ENCODE data around the gene TMEM50B.
"Not testable (repeated sequence)": the region's sequence is repeated elsewhere in the genome, so short reads cannot be mapped to it uniquely, and the experiment has no call there.

TMEM50B gene

GRCh38 chr21:33458861-33459260, 20.9 kb downstream of the TMEM50B start:
- no peak overlapping the region for H3K4me3 ChIP-seq (ENCODE audit: low read depth, low read length)
- TF ChIP-seq CTCF (IDR thresholded peaks at IDR 0.05; ENCODE audit: borderline replicate concordance, insufficient read depth, low read depth, low read length), result no peak

DNA sequence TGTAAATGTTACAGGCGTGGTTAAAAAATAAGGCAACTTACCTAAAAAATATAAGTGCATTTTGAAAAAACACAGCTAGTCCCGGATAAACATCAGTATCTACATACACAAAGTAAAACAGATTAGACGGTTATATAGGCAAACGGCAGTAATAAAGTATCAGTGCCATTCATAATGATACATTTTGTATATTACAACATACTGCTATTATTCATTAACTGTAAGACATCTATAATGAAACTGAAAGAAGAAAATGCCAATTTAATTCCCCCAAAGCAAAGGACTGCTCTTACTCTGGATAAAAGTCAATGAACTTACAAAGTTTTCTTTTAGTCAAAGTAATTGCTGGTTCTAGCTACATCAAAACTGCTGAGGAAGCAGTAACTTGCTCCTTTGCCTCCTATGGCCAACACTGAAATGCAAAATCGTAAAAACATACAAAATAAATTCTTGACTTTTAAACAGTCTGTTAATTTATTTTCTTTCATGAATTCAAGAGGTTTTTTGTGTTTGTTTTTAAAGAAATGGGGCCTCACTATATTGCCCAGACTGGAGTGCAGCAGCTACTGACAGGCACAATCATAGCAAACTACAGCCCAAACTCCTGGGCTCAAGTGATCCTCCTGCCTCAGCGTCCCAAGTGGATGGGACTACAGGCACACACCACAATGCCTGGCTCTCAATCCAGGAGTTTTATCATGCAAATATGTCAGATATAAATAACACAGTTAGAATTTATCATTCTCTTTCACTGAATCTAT, 23.9 kb downstream of the TMEM50B start:
- no peak for TF ChIP-seq CTCF (IDR thresholded peaks at IDR 0.05; ENCODE audit: borderline replicate concordance, insufficient read depth, low read depth, low read length)
- H3K4me3 ChIP-seq (ENCODE audit: low read depth, low read length), result no peak overlapping the region

DNA sequence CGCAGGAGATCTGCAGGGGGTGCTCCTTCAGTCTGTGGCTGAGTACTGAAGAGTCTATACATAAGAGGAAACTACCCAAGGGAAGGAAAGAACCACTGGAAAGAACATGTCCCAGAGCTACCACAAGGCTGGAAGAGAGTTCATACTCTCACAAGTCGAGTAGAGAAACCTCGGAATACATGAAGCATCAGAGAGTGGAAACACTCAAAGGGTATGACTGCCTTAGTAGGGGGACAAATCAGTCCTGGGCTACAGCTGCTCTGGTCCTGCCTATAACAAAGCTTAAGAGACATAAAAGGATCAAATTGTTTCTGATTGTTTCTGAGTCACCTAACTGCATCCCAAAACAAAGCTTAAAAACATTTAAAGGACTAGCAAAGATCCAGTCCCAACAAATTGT, 27.4 kb downstream of the TMEM50B start:
- no peak overlapping the region for H3K4me3 ChIP-seq (ENCODE audit: low read depth, low read length)
- TF ChIP-seq CTCF (IDR thresholded peaks at IDR 0.05; ENCODE audit: borderline replicate concordance, insufficient read depth, low read depth, low read length), result no peak

DNA sequence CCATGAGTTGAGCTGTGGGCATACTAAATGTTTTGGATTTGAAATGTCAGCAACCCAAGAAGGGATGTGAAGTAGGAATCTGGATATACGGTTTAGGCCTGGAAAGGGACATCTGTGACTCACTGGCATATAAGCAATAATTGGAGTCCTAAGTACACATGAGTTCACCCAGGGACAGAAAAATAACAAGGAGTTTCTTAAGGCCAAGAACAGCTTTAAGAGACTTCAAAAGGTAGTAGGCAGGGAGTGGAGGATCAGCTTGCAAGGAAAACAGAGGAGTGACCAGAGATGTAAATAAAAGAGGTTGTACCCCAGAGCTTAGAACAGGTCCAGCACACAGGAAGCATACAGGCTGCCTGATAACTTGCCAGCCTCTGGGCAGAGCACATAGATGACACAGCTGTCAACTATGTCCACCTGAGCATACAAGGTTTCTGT, 28.1 kb downstream of the TMEM50B start:
- no peak overlapping the region for H3K4me3 ChIP-seq (ENCODE audit: low read depth, low read length)
- TF ChIP-seq CTCF (IDR thresholded peaks at IDR 0.05; ENCODE audit: borderline replicate concordance, insufficient read depth, low read depth, low read length), result no peak

DNA sequence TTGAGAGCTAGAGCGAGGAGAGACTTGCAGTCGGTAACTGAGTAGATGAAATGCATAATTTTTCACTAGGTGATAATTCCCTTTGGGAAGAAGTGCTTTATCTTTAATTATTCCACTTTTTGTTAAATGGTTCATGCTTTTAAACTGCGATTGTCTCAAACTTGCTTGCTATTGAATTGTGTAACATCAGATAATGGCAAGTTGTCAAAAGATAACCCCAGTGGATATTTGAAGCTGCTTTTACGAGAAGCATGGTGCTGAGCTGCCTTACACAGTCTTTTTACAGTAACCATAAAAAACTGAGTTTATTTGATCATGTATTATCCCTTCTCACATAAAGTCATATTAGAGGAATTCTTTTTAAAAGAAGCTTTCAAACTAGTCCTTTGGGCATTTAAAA, 30.2 kb downstream of the TMEM50B start:
- TF ChIP-seq CTCF (IDR thresholded peaks at IDR 0.05; ENCODE audit: borderline replicate concordance, insufficient read depth, low read depth, low read length), result no peak

GRCh38 chr21:33446620-33447019, 33.2 kb downstream of the TMEM50B start:
- H3K4me3 ChIP-seq (ENCODE audit: low read depth, low read length), result not testable (repeated sequence)

More for the DNA sequence above, 30.2 kb downstream of the TMEM50B start:
- no peak overlapping the region for H3K4me3 ChIP-seq (ENCODE audit: low read depth, low read length)

DNA sequence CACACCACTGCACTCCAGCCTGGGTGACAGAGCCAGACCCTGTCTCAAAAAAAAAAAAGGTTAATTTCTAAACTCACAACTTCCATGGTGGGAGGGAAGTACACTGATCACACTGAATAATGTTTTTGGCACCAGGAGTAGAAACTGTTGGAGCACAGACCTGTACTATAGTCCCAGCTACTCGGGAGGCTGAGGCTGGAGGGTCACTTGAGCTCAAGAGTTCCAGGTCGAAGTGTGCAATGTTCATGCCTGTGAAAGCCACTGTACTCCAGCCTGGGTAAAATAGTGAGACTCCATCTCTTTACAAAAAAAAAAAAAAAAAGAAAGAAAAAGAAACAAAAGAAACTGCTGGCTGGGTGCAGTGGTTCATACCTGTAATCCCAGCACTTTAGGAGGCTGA, 35.3 kb downstream of the TMEM50B start:
- no peak overlapping the region for H3K4me3 ChIP-seq (ENCODE audit: low read depth, low read length)
- no peak for TF ChIP-seq CTCF (IDR thresholded peaks at IDR 0.05; ENCODE audit: borderline replicate concordance, insufficient read depth, low read depth, low read length)
